ENCODE data around the gene SFXN1.

DNA sequence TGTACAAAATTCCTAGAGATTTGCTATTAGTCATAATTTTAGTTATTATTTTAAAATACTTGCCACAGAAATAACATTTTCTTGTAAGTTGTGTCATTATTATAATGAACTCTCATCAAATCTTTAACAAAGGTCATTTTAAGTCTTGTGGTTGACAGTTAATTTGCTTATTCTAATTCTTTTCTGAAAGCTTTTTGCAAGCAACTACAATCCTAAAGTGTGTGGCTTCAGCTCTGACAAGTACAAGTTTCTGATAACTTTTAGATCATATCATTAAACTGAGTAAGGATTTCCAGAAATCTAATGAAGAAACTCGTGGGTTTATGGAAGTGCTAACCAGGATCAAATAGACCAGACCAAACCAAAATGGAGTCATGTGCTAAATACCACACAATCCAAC lies 86.4 kb downstream of the SFXN1 start:
- TF ChIP-seq, protein P1, sequence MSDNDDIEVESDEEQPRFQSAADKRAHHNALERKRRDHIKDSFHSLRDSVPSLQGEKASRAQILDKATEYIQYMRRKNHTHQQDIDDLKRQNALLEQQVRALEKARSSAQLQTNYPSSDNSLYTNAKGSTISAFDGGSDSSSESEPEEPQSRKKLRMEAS (CRISPR knock-in tag; IDR thresholded peaks at IDR 0.05), result no peak
- TF ChIP-seq, protein P2, sequence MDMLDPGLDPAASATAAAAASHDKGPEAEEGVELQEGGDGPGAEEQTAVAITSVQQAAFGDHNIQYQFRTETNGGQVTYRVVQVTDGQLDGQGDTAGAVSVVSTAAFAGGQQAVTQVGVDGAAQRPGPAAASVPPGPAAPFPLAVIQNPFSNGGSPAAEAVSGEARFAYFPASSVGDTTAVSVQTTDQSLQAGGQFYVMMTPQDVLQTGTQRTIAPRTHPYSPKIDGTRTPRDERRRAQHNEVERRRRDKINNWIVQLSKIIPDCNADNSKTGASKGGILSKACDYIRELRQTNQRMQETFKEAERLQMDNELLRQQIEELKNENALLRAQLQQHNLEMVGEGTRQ (CRISPR knock-in tag; IDR thresholded peaks at IDR 0.05), result no peak
- TF ChIP-seq EZH2 (IDR thresholded peaks at IDR 0.05; ENCODE audit: borderline replicate concordance, low read depth, low read length) (no peak), L3MBTL2 (IDR thresholded peaks at IDR 0.05) (no peak), ZNF140 (CRISPR knock-in tag; IDR thresholded peaks at IDR 0.05) (no peak), MCM7 (IDR thresholded peaks at IDR 0.05) (no peak), NR1H2 (CRISPR knock-in tag; IDR thresholded peaks at IDR 0.05) (no peak)
- TF ChIP-seq, protein P3, sequence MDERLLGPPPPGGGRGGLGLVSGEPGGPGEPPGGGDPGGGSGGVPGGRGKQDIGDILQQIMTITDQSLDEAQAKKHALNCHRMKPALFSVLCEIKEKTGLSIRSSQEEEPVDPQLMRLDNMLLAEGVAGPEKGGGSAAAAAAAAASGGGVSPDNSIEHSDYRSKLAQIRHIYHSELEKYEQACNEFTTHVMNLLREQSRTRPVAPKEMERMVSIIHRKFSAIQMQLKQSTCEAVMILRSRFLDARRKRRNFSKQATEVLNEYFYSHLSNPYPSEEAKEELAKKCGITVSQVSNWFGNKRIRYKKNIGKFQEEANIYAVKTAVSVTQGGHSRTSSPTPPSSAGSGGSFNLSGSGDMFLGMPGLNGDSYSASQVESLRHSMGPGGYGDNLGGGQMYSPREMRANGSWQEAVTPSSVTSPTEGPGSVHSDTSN (CRISPR knock-in tag; IDR thresholded peaks at IDR 0.05; ENCODE audit: low read depth), result no peak
- TF ChIP-seq, protein P3 (tag; conservative IDR thresholded peaks at IDR 0.05; ENCODE audit: low read depth), result no peak

Measured in K562 (cell line).